ENCODE data around the gene ABITRAM. TPM values are rescaled to one million over a fixed set of nuclear protein-coding genes. Genes with fewer than 3 reads are reported as not detected.

The ABITRAM gene
- polyA plus RNA-seq, 1 donor from 2014 or later = 19.9 TPM

GRCh38 chr9:108953983-108954574 is 19.9 kb downstream of the ABITRAM start:
- Histone ChIP-seq H3K27ac (ENCODE audit: low read length) (no peak overlapping the region), H3K4me2 (ENCODE audit: low read length) (no peak overlapping the region), H3K9me3 (ENCODE audit: low read length) (no peaks in the 10 kb centered on the region), H3K79me2 (replicated peaks; ENCODE audit: insufficient read depth, low read length) (no peaks in the 10 kb centered on the region), H3K9me2 (ENCODE audit: insufficient read depth, low read length) (no peaks in the 10 kb centered on the region), H3K36me3 (ENCODE audit: insufficient read depth, low read length) (no peaks in the 10 kb centered on the region), H3K27me3 (ENCODE audit: insufficient read depth, low read depth, low read length) (no peaks in the 10 kb centered on the region), H3K9ac (ENCODE audit: low read length) (no peak overlapping the region), H2AFZ (ENCODE audit: low read depth, low read length) (no peak overlapping the region), H4K20me1 (ENCODE audit: insufficient read depth) (no peaks in the 10 kb centered on the region), H3K4me3 (ENCODE audit: low read length) (no peak overlapping the region), H3F3A (ENCODE audit: insufficient read depth, low read length, poor library complexity, severe bottlenecking) (no peaks in the 10 kb centered on the region)
- TF ChIP-seq POLR2AphosphoS5 (IDR thresholded peaks at IDR 0.05) (no peak), MXI1 (conservative IDR thresholded peaks at IDR 0.05; ENCODE audit: poor library complexity, severe bottlenecking) (no peak), TAF1 (IDR thresholded peaks at IDR 0.05; ENCODE audit: low read depth) (no peak), CTCF (IDR thresholded peaks at IDR 0.05; ENCODE audit: poor library complexity, severe bottlenecking) (peak; percentile 73), RAD21 (conservative IDR thresholded peaks at IDR 0.05) (peak; percentile 65), SMC3 (conservative IDR thresholded peaks at IDR 0.05; ENCODE audit: poor library complexity) (peak; percentile 72)

- no peak overlapping the region for H2AFZ ChIP-seq (ENCODE audit: low read depth, low read length)
- no peak overlapping the region for H3K4me3 ChIP-seq (ENCODE audit: low read length)
- H3K79me2 ChIP-seq (replicated peaks; ENCODE audit: insufficient read depth, low read length) = no peaks in the 10 kb centered on the region
- H4K20me1 ChIP-seq (ENCODE audit: insufficient read depth) = no peaks in the 10 kb centered on the region
- no peaks in the 10 kb centered on the region for H3F3A ChIP-seq (ENCODE audit: insufficient read depth, low read length, poor library complexity, severe bottlenecking)
- no peak overlapping the region for H3K27ac ChIP-seq (ENCODE audit: low read length)
- H3K27me3 ChIP-seq (ENCODE audit: insufficient read depth, low read depth, low read length) = no peaks in the 10 kb centered on the region
- TF ChIP-seq EZH2 (IDR thresholded peaks at IDR 0.05; ENCODE audit: borderline replicate concordance, insufficient read depth, low read length, poor library complexity, severe bottlenecking) = no peak
- no peak for TF ChIP-seq MXI1 (conservative IDR thresholded peaks at IDR 0.05; ENCODE audit: poor library complexity, severe bottlenecking)
- TF ChIP-seq EP300 (conservative IDR thresholded peaks at IDR 0.05; ENCODE audit: poor library complexity, severe bottlenecking) = no peak
- no peak for TF ChIP-seq CTCF (IDR thresholded peaks at IDR 0.05; ENCODE audit: poor library complexity, severe bottlenecking)
- no peak for TF ChIP-seq SMC3 (conservative IDR thresholded peaks at IDR 0.05; ENCODE audit: poor library complexity)
- no peak for TF ChIP-seq RAD21 (conservative IDR thresholded peaks at IDR 0.05)
- no peak for TF ChIP-seq POLR2AphosphoS5 (IDR thresholded peaks at IDR 0.05)
- no peak for TF ChIP-seq TAF1 (IDR thresholded peaks at IDR 0.05; ENCODE audit: low read depth)
- no peak for TF ChIP-seq REST (IDR thresholded peaks at IDR 0.05; ENCODE audit: borderline replicate concordance)
- H3K9me3 ChIP-seq (ENCODE audit: low read length) = no peaks in the 10 kb centered on the region
- no peak overlapping the region for H3K4me2 ChIP-seq (ENCODE audit: low read length)
- no peaks in the 10 kb centered on the region for H3K9me2 ChIP-seq (ENCODE audit: insufficient read depth, low read length)
- H3K36me3 ChIP-seq (ENCODE audit: insufficient read depth, low read length) = no peaks in the 10 kb centered on the region
- no peak overlapping the region for H3K9ac ChIP-seq (ENCODE audit: low read length)
Measured at GRCh38 chr9:108956022-108956630, 21.9 kb downstream of the ABITRAM start.
